Measurements from ENCODE around the gene DLG1. TPM values are rescaled to one million over a fixed set of nuclear protein-coding genes. Genes with fewer than 3 reads are reported as not detected.

The DLG1 gene
- total and polyA plus RNA-seq, 2 of the 4 experiments (the other 2 are of a cell fraction): 21.2 to 57.7 TPM

DNA sequence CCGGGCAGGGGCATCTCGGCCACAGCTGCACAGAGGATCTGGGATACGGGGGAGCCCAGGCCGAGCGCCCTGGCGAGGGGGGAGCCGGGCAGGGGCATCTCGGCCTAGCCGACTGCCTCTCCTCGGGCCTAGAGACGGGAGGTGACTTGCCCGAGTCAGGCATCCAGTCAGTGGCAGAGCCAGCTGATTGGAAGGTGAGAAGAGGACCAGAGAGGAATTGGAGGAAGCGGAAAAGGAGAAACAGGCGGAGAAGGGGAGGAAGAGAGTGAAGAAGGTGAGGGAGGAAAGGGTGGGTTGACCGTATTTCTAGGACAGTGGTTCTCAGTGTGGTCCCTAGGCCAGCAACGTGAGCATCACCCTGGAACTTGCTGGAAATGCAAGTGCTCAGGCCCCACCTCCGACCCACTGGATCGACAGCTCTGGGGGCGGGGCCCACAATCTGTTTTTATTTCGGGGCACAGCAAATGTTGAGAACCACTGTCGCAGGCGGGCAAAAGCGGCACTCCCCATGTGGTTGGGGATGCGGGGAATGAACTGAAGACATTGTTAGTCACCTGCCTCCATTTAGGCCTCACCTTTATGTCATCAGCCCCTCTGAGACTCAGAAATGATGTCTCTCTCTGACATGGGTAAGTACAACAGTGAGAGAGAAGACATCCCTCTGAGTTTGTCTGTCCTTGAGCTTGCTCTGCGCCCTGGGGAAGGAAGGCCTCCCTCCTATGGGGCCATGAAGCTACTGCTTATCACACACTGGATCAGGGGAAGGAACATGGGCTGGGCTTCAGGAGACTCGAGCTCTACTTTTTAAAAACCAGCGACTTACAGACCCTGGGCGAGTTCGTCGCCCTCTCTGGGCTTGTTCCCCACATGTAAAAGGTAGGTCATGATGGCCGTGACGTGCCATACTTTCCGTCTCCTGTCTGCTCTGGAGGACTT lies 267.8 kb downstream of the DLG1 start:
- Histone ChIP-seq H4K5ac (ENCODE audit: low read depth, low read length) (no peak overlapping the region), H4K8ac (ENCODE audit: low read depth in 2 of 2, low read length in 2 of 2) (no peak overlapping the region), H3K9me3 (ENCODE audit: control insufficient read depth, insufficient read depth, low read length) (no peaks in the 10 kb centered on the region), H3K4me3 (ENCODE audit: insufficient read depth, low read depth, low read length) (no peak overlapping the region), H3K9ac (ENCODE audit: low read depth, low read length) (no peak overlapping the region), H2BK20ac (ENCODE audit: low read depth, low read length) (peak overlapping the region; percentile 63; the same call in 1 of the 2 replicates), H3K4me2 (ENCODE audit: low read depth, low read length) (no peak overlapping the region), H2BK120ac (ENCODE audit: low read depth, low read length) (no peak overlapping the region; the same call in 1 of the 2 replicates), H3K36me3 (ENCODE audit: control insufficient read depth, insufficient read depth, low read length) (no peaks in the 10 kb centered on the region), H3K18ac (ENCODE audit: low read depth, low read length) (peak overlapping the region; percentile 14; the same call in 1 of the 2 replicates), H3K79me1 (ENCODE audit: low read depth in 1 of 2, low read length in 2 of 2) (no peaks in the 10 kb centered on the region), H3K14ac (replicated peaks; ENCODE audit: low read depth, low read length) (peak overlapping the region; percentile 49; the same call in 1 of the 2 replicates), H4K91ac (ENCODE audit: insufficient read depth, low read depth, low read length) (peak overlapping the region; percentile 16; the same call in 1 of the 2 replicates), H2AFZ (replicated peaks; ENCODE audit: low read length, poor library complexity) (peak overlapping the region; percentile 61), H3K27ac (ENCODE audit: insufficient read depth, low read length) (no peak overlapping the region), H2AK5ac (ENCODE audit: low read depth, low read length) (peak overlapping the region; percentile 85), H2AK9ac (replicated peaks; ENCODE audit: low read depth, low read length, poor library complexity) (peak overlapping the region; percentile 79), H4K20me1 (ENCODE audit: insufficient read depth, low read length) (no peaks in the 10 kb centered on the region), H3K4ac (ENCODE audit: low read depth, low read length) (0 out of 2 replicates have a peak overlapping the region, but pooled peaks have one; percentile 37), H3K27me3 (ENCODE audit: control insufficient read depth, insufficient read depth, low read length) (peaks cover 12% of the 10 kb centered on the region), H3K9me1 (ENCODE audit: insufficient read depth, low read length) (peaks cover 14% of the 10 kb centered on the region), H3K4me1 (ENCODE audit: control insufficient read depth, insufficient read depth, low read length) (peaks cover 8% of the 10 kb centered on the region), H3K56ac (ENCODE audit: extremely low read depth, insufficient read depth, low read length) (no peak overlapping the region), H2BK15ac (ENCODE audit: low read depth, low read length) (peak overlapping the region; percentile 62; the same call in 2 of the 3 replicates), H2BK5ac (ENCODE audit: low read depth, low read length, poor library complexity, severe bottlenecking) (no peak overlapping the region), H3K23ac (ENCODE audit: low read depth, low read length) (no peak overlapping the region)
- dilution Hi-C loops (cut with HindIII; ENCODE audit: low sequenced_read_pairs, unreplicated experiment) (no loop called here), intact Hi-C loops (cut with micrococcal nuclease) (loop anchor here (2.0 kb wide), 1 partner anchor 28 kb away; no protein-coding TSS in a partner anchor), in situ Hi-C loops (cut with MboI; ENCODE audit: low sequenced_read_pairs) (no loop called here)
- ChIA-PET POLR2A (ENCODE audit: unreplicated experiment) (no interaction called here), CTCF (interaction anchor here (0.6 kb wide), 2 partner anchors 10 to 920 kb away, joined by 3 to 4 read pairs; no protein-coding TSS in a partner anchor)
- WGBS, 2 experiments (ENCODE audit: extremely low coverage in 2 of 2, insufficient read length in 1 of 2): 90% methylated on average over 12 of the region's 33 CpGs; no CpG with 5 or more reads in 1 of the 2 experiments
- ATAC-seq (ENCODE audit: low read depth) (no peak), DNase-seq (no peak)
- no TSS peak for BruUV-seq (replicated peaks)
- no peak for TF ChIP-seq RCOR1 (IDR thresholded peaks at IDR 0.05; ENCODE audit: insufficient replicate concordance, low read length)
- TF ChIP-seq, protein P1, sequence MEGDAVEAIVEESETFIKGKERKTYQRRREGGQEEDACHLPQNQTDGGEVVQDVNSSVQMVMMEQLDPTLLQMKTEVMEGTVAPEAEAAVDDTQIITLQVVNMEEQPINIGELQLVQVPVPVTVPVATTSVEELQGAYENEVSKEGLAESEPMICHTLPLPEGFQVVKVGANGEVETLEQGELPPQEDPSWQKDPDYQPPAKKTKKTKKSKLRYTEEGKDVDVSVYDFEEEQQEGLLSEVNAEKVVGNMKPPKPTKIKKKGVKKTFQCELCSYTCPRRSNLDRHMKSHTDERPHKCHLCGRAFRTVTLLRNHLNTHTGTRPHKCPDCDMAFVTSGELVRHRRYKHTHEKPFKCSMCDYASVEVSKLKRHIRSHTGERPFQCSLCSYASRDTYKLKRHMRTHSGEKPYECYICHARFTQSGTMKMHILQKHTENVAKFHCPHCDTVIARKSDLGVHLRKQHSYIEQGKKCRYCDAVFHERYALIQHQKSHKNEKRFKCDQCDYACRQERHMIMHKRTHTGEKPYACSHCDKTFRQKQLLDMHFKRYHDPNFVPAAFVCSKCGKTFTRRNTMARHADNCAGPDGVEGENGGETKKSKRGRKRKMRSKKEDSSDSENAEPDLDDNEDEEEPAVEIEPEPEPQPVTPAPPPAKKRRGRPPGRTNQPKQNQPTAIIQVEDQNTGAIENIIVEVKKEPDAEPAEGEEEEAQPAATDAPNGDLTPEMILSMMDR (conservative IDR thresholded peaks at IDR 0.05; ENCODE audit: low read depth, low read length): no peak
- TF ChIP-seq SMC3 (IDR thresholded peaks at IDR 0.05; ENCODE audit: low read depth, low read length): no peak
- no peak for TF ChIP-seq MAFK (IDR thresholded peaks at IDR 0.05; ENCODE audit: low read depth, low read length)
- no peak for TF ChIP-seq MAZ (IDR thresholded peaks at IDR 0.05; ENCODE audit: borderline replicate concordance, low read depth, low read length)
- TF ChIP-seq MXI1 (IDR thresholded peaks at IDR 0.05; ENCODE audit: borderline replicate concordance, low read depth, low read length): no peak

All from IMR-90 (cell line).